Epithelial cell of esophagus (primary cell): ENCODE measurements around the gene PKN2.

Experiments
- DNase-seq: peaks from one replicate; pipeline ENCODE4 v3.0.0; 2010; ENCODE audit warnings: low read depth
- H3K4me3 ChIP-seq: 2 replicates; pipeline ENCODE4 v1.5.1; 2011; ENCODE audit warnings: mild to moderate bottlenecking, low read length, control low read depth
- CTCF ChIP-seq: IDR thresholded peaks from 2 replicates; pipeline ENCODE4 v1.5.1; 2011; ENCODE audit warnings: low read depth, mild to moderate bottlenecking, low read length, control low read depth, inconsistent platforms; ENCODE audit not compliant: insufficient read depth; ENCODE audit errors: missing control alignments

Gene PKN2

GRCh38 chr1:88647749-88648415, 36.2 kb upstream of the PKN2 start:
- TF ChIP-seq CTCF = no peak
- peak; percentile 49 for DNase-seq
- no peak overlapping the region for H3K4me3 ChIP-seq

GRCh38 chr1:88648706-88649105, 35.4 kb upstream of the PKN2 start:
- no peak for DNase-seq
- no peak overlapping the region for H3K4me3 ChIP-seq
- TF ChIP-seq CTCF = no peak

GRCh38 chr1:88649932-88650331, 34.1 kb upstream of the PKN2 start:
- no peak overlapping the region for H3K4me3 ChIP-seq
- no peak for TF ChIP-seq CTCF
- DNase-seq = no peak

GRCh38 chr1:88650676-88651418, 33.2 kb upstream of the PKN2 start:
- peak; percentile 62 for DNase-seq
- no peak for TF ChIP-seq CTCF

GRCh38 chr1:88655140-88655539, 28.9 kb upstream of the PKN2 start:
- H3K4me3 ChIP-seq = no peak overlapping the region
- TF ChIP-seq CTCF = no peak
- no peak for DNase-seq

More at GRCh38 chr1:88650676-88651418, 33.2 kb upstream of the PKN2 start:
- H3K4me3 ChIP-seq = no peak overlapping the region

GRCh38 chr1:88655685-88656299, 28.3 kb upstream of the PKN2 start:
- peak; percentile 33 for DNase-seq
- peak; percentile 36 for TF ChIP-seq CTCF
- H3K4me3 ChIP-seq = no peak overlapping the region
